Measurements from ENCODE around the gene GINS3.

GINS3 gene
- long read RNA-seq, transcript GINS3-202 (2 exons, 1,932 nt) = minor isoform, 11 of 71 reads
- long read RNA-seq, transcript GINS3-201 (3 exons, 2,274 nt) = major isoform, 55 of 71 reads
- long read RNA-seq, partial matches to known transcripts = 0 of 71 reads
- long read RNA-seq, other reads (novel, unspliced or antisense) = 3 of 71 reads

GRCh38 chr16:58392215-58393137 lies at the start of gene GINS3:
GINS3 (plus strand) TSS chr16:58392471; CDS start chr16:58392602, 131 bp downstream.
- peak; percentile 85 to 94 for DNase-seq (ENCODE audit: low read depth in 1 of 2, low spot score in 1 of 2)
- no peaks in the 10 kb centered on the region for H3K27me3 ChIP-seq (ENCODE audit: insufficient read depth, poor library complexity, severe bottlenecking)
- TF ChIP-seq SPI1 (IDR thresholded peaks at IDR 0.05; ENCODE audit: borderline replicate concordance, low read depth) (no peak), CTCF (IDR thresholded peaks at IDR 0.05; ENCODE audit: insufficient read depth, low read length) (no peak), POLR2AphosphoS5 (IDR thresholded peaks at IDR 0.05; ENCODE audit: low read depth) (peak; percentile 76), GABPA (IDR thresholded peaks at IDR 0.05; ENCODE audit: low read depth) (peak; percentile 67), REST (IDR thresholded peaks at IDR 0.05; ENCODE audit: insufficient replicate concordance, low read depth) (peak; percentile 64)
- peak within 1 kb of the TSS; percentile 81 for H3K4me3 ChIP-seq (replicated peaks; ENCODE audit: insufficient read depth, low read length)
- peak within 1 kb of the TSS; percentile 94 for H3K27ac ChIP-seq (replicated peaks)

GRCh38 chr16:58343562-58343961 lies 48.7 kb upstream of the GINS3 start:
- Histone ChIP-seq H3K27ac (replicated peaks) (no peak overlapping the region), H3K4me3 (replicated peaks; ENCODE audit: insufficient read depth, low read length) (no peak overlapping the region), H3K27me3 (ENCODE audit: insufficient read depth, poor library complexity, severe bottlenecking) (peaks cover 9% of the 10 kb centered on the region)
- TF ChIP-seq SPI1 (IDR thresholded peaks at IDR 0.05; ENCODE audit: borderline replicate concordance, low read depth) (0 out of 2 replicates have a peak, but pooled peaks have one; percentile 51), CTCF (IDR thresholded peaks at IDR 0.05; ENCODE audit: insufficient read depth, low read length) (no peak), REST (IDR thresholded peaks at IDR 0.05; ENCODE audit: insufficient replicate concordance, low read depth) (no peak), POLR2AphosphoS5 (IDR thresholded peaks at IDR 0.05; ENCODE audit: low read depth) (no peak)
- DNase-seq (ENCODE audit: low read depth in 1 of 2, low spot score in 1 of 2) = no peak

GRCh38 chr16:58345574-58346354 lies 46.5 kb upstream of the GINS3 start:
- TF ChIP-seq REST (IDR thresholded peaks at IDR 0.05; ENCODE audit: insufficient replicate concordance, low read depth) = no peak
- TF ChIP-seq GABPA (IDR thresholded peaks at IDR 0.05; ENCODE audit: low read depth) = no peak
- no peak for TF ChIP-seq POLR2AphosphoS5 (IDR thresholded peaks at IDR 0.05; ENCODE audit: low read depth)
- DNase-seq (ENCODE audit: low read depth in 1 of 2, low spot score in 1 of 2) = no peak

More at GRCh38 chr16:58345574-58346354, 46.5 kb upstream of the GINS3 start:
- peaks cover 17% of the 10 kb centered on the region for H3K27me3 ChIP-seq (ENCODE audit: insufficient read depth, poor library complexity, severe bottlenecking)
- no peak overlapping the region for H3K4me3 ChIP-seq (replicated peaks; ENCODE audit: insufficient read depth, low read length)
- H3K27ac ChIP-seq (replicated peaks) = no peak overlapping the region

All from HL-60 (cell line).